ENCODE results near the gene SLC8A1. TPM values are rescaled to one million over a fixed set of nuclear protein-coding genes. Genes with fewer than 3 reads are reported as not detected.

Gene SLC8A1
- total and polyA plus RNA-seq, 2 experiments from 2014 or later = 103 to 682 TPM

- no peak for TF ChIP-seq CTCF (IDR thresholded peaks at IDR 0.05; ENCODE audit: low read depth, low read length)
- Histone ChIP-seq H3K4me1 (ENCODE audit: low read depth) (peaks cover 22% of the 10 kb centered on the region), H3K9me3 (ENCODE audit: low read depth) (no peaks in the 10 kb centered on the region), H3K36me3 (peaks cover 9% of the 10 kb centered on the region), H3K27ac (peak overlapping the region; percentile 63), H3K4me3 (no peak overlapping the region), H3K27me3 (no peaks in the 10 kb centered on the region)
- DNase-seq (ENCODE audit: low read depth in 1 of 2, low spot score in 1 of 2) = no peak
These were observed 134.8 kb downstream of the SLC8A1 start for GRCh38 chr2:40317046-40317445.

GRCh38 chr2:40316620-40317019 lies 135.3 kb downstream of the SLC8A1 start:
- H3K9me3 ChIP-seq (ENCODE audit: low read depth) = no peaks in the 10 kb centered on the region
- peaks cover 22% of the 10 kb centered on the region for H3K4me1 ChIP-seq (ENCODE audit: low read depth)
- TF ChIP-seq CTCF (IDR thresholded peaks at IDR 0.05; ENCODE audit: low read depth, low read length) = no peak
- H3K4me3 ChIP-seq = no peak overlapping the region
- H3K36me3 ChIP-seq = peaks cover 10% of the 10 kb centered on the region
- H3K27me3 ChIP-seq = no peaks in the 10 kb centered on the region
- H3K27ac ChIP-seq = no peak overlapping the region
- no peak for DNase-seq (ENCODE audit: low read depth in 1 of 2, low spot score in 1 of 2)

- Histone ChIP-seq H3K4me3 (no peak overlapping the region), H3K27me3 (no peaks in the 10 kb centered on the region), H3K27ac (peak overlapping the region; percentile 64), H3K4me1 (ENCODE audit: low read depth) (peaks cover 22% of the 10 kb centered on the region), H3K36me3 (peaks cover 12% of the 10 kb centered on the region), H3K9me3 (ENCODE audit: low read depth) (no peaks in the 10 kb centered on the region)
- DNase-seq (ENCODE audit: low read depth in 1 of 2, low spot score in 1 of 2) = peak in 1 of 2 donors; percentile 72
- no peak for TF ChIP-seq CTCF (IDR thresholded peaks at IDR 0.05; ENCODE audit: low read depth, low read length)
These were observed 136.2 kb downstream of the SLC8A1 start for GRCh38 chr2:40315683-40316082.

GRCh38 chr2:40311026-40311425 lies 140.9 kb downstream of the SLC8A1 start:
- Histone ChIP-seq H3K27ac (no peak overlapping the region), H3K9me3 (ENCODE audit: low read depth) (no peaks in the 10 kb centered on the region), H3K4me1 (ENCODE audit: low read depth) (no peaks in the 10 kb centered on the region), H3K27me3 (no peaks in the 10 kb centered on the region), H3K36me3 (peaks cover 16% of the 10 kb centered on the region), H3K4me3 (no peak overlapping the region)
- TF ChIP-seq CTCF (IDR thresholded peaks at IDR 0.05; ENCODE audit: low read depth, low read length) = no peak
- DNase-seq (ENCODE audit: low read depth in 1 of 2, low spot score in 1 of 2) = no peak

GRCh38 chr2:40310303-40310702 lies 141.6 kb downstream of the SLC8A1 start:
- H3K4me1 ChIP-seq (ENCODE audit: low read depth) = peaks cover under 1% of the 10 kb centered on the region
- no peak overlapping the region for H3K4me3 ChIP-seq
- H3K36me3 ChIP-seq = peaks cover 16% of the 10 kb centered on the region
- no peak for TF ChIP-seq CTCF (IDR thresholded peaks at IDR 0.05; ENCODE audit: low read depth, low read length)
- H3K9me3 ChIP-seq (ENCODE audit: low read depth) = no peaks in the 10 kb centered on the region
- no peaks in the 10 kb centered on the region for H3K27me3 ChIP-seq
- DNase-seq (ENCODE audit: low read depth in 1 of 2, low spot score in 1 of 2) = no peak
- H3K27ac ChIP-seq = no peak overlapping the region

GRCh38 chr2:40304340-40304739 lies 147.6 kb downstream of the SLC8A1 start:
- Histone ChIP-seq H3K27ac (peak overlapping the region; percentile 28), H3K4me3 (no peak overlapping the region), H3K4me1 (ENCODE audit: low read depth) (peaks cover 33% of the 10 kb centered on the region), H3K9me3 (ENCODE audit: low read depth) (no peaks in the 10 kb centered on the region), H3K27me3 (no peaks in the 10 kb centered on the region), H3K36me3 (no peaks in the 10 kb centered on the region)
- no peak for DNase-seq (ENCODE audit: low read depth in 1 of 2, low spot score in 1 of 2)
- TF ChIP-seq CTCF (IDR thresholded peaks at IDR 0.05; ENCODE audit: low read depth, low read length) = no peak
